K562 (cell line): ENCODE data around the gene PTPRE. TPM values are rescaled to one million over a fixed set of nuclear protein-coding genes. Genes with fewer than 3 reads are reported as not detected.

Source experiments
- ATAC-seq: fragments of 200-7000 bp; cut with Tn5 transposase; 3 replicates; pipeline ENCODE4 v1.9.1; 2020; ENCODE audit warnings: moderate library complexity
- BruUV-seq: library from RNA; stranded (reverse); fragments of 400-500 nt; replicated peaks from 2 replicates; lab custom pipeline; 2021; lab: Mats Ljungman, UMichigan
- CTCF ChIA-PET: fragments of 300-600 bp; formaldehyde crosslinking; extraction: SDS; loops from one replicate; lab custom pipeline; 2021; ENCODE audit warnings: low intra/inter-chr PET ratio; lab: Yijun Ruan, JAX
- POLR2A ChIA-PET: fragments of 300-600, 350-650 bp; sonication (Branson Sonifier 250); formaldehyde crosslinking; extraction: SDS; loops from one replicate; lab custom pipeline; 2021; ENCODE audit warnings: antibody characterized with exemption, inconsistent platforms; lab: Yijun Ruan, JAX
- DNase-seq, 4 experiments: peaks; one replicate each; pipeline versions ENCODE4 v3.0.0 to v3.0.0-alpha.2; 2011 to 2018; ENCODE audit warnings: low spot score in 3 of 4, mixed read lengths in 3 of 4; ENCODE audit errors: extremely low read depth in 1 of 4
- FAIRE-seq: peaks from 2 replicates; lab custom pipeline; 2011; peaks lifted over from hg19 to GRCh38; lab: Jason Lieb, UNC
- H2AFZ ChIP-seq: 2 replicates; pipeline ENCODE4 v1.6.0; 2011; ENCODE audit warnings: low read depth, low read length, control low read depth, inconsistent platforms
- H3K27ac ChIP-seq: fragments of 200-600 bp; 3 replicates; pipeline ENCODE4 v1.8.0; 2011; ENCODE audit warnings: low read depth, mild to moderate bottlenecking, control low read depth, inconsistent platforms, low read length, moderate library complexity, mixed read lengths; ENCODE audit errors: extremely low read depth
- H3K27me3 ChIP-seq, 2 experiments: fragments of 300-600 bp in 1 of 2; 2 replicates in 1 of 2; 3 replicates in 1 of 2; pipeline versions ENCODE4 v1.6.0 to v1.8.0; 2011; ENCODE audit warnings: inconsistent platforms in 2 of 2, low read length in 2 of 2, mild to moderate bottlenecking in 1 of 2, mixed read lengths in 1 of 2, moderate library complexity in 1 of 2; ENCODE audit not compliant: control insufficient read depth in 2 of 2, insufficient read depth in 2 of 2
- H3K36me3 ChIP-seq: fragments of 300-600 bp; 3 replicates; pipeline ENCODE4 v1.8.0; 2011; ENCODE audit warnings: mild to moderate bottlenecking, low read length, inconsistent platforms; ENCODE audit not compliant: control insufficient read depth, insufficient read depth
- H3K4me1 ChIP-seq, 2 experiments: fragments of 200-600 bp in 1 of 2; replicated peaks in 1 of 2; 2 replicates in 1 of 2; 3 replicates in 1 of 2; pipeline versions ENCODE4 v1.5.1 to v1.8.0; 2011; ENCODE audit warnings: inconsistent platforms in 2 of 2, low read length in 2 of 2, mild to moderate bottlenecking in 1 of 2, mixed read lengths in 1 of 2, moderate library complexity in 1 of 2; ENCODE audit not compliant: control insufficient read depth in 2 of 2, insufficient read depth in 2 of 2
- H3K4me2 ChIP-seq: 2 replicates; pipeline ENCODE4 v1.6.1; 2011; ENCODE audit warnings: low read length, control low read depth, inconsistent platforms, mixed read lengths; ENCODE audit not compliant: insufficient read depth
- H3K4me3 ChIP-seq: fragments of 200-600 bp; sonication (generic), shearing (Covaris generic); 2 replicates; pipeline ENCODE4 v1.5.1; 2016; ENCODE audit warnings: control low read depth, inconsistent platforms
- H3K79me2 ChIP-seq: fragments of 200-600 bp; 3 replicates; pipeline ENCODE4 v1.8.0; 2011; ENCODE audit warnings: low read length, inconsistent platforms; ENCODE audit not compliant: control insufficient read depth, insufficient read depth
- H3K9ac ChIP-seq, 2 experiments: 2 replicates each; pipeline versions ENCODE4 v1.6.0 to v1.6.1; 2011; ENCODE audit warnings: low read depth in 2 of 2, low read length in 2 of 2, control low read depth in 1 of 2, inconsistent platforms in 1 of 2, mild to moderate bottlenecking in 1 of 2, mixed read lengths in 1 of 2; ENCODE audit not compliant: insufficient read depth in 1 of 2
- H3K9me1 ChIP-seq: one replicate; pipeline ENCODE4 v1.6.0; 2011; ENCODE audit warnings: inconsistent platforms, mild to moderate bottlenecking, low read length, moderate library complexity; ENCODE audit not compliant: control insufficient read depth, insufficient read depth
- H3K9me3 ChIP-seq: replicated peaks from 2 replicates; pipeline ENCODE4 v1.5.1; 2011; ENCODE audit warnings: low read depth, low read length, inconsistent platforms; ENCODE audit not compliant: control insufficient read depth, insufficient read depth
- H4K20me1 ChIP-seq: replicated peaks from 2 replicates; pipeline ENCODE4 v1.6.1; 2011; ENCODE audit warnings: low read length, inconsistent platforms, mixed read lengths; ENCODE audit not compliant: control insufficient read depth, insufficient read depth
- CHD4 ChIP-seq: fragments of 200-600 bp; sonication (generic); IDR thresholded peaks from 3 replicates; pipeline ENCODE4 v1.6.1; 2012; ENCODE audit warnings: low read depth, mild to moderate bottlenecking, mixed read lengths, low read length, inconsistent platforms; ENCODE audit not compliant: insufficient read depth, insufficient replicate concordance, poor library complexity, severe bottlenecking
- EHMT2 ChIP-seq: fragments of 450-650 bp; IDR thresholded peaks from 2 replicates; pipeline ENCODE4 v1.6.1; 2018; ENCODE audit warnings: antibody characterized with exemption
- GTF2F1 ChIP-seq: IDR thresholded peaks from 2 replicates; pipeline ENCODE4 v1.6.1; 2011; ENCODE audit warnings: low read depth, low read length, improper control_type of control experiment
- ZNF316 ChIP-seq: fragments of 450-650 bp; IDR thresholded peaks from 2 replicates; pipeline ENCODE4 v1.6.1; 2016
- ZNF609 ChIP-seq: sonication (generic); formaldehyde crosslinking; IDR thresholded peaks from 2 replicates; pipeline ENCODE4 v1.8.1; 2023; ENCODE audit warnings: missing genetic modification reagents, mild to moderate bottlenecking, borderline replicate concordance
- ZNF696 ChIP-seq: fragments of 250-450 bp; sonication (Bioruptor Pico); conservative IDR thresholded peaks from 2 replicates; pipeline ENCODE4 v1.4.0; 2020; ENCODE audit warnings: mild to moderate bottlenecking, moderate library complexity
- WGBS: fragments of 100-300 bp; shearing (Covaris generic); methylation state at CpG from one replicate; pipeline ENCODE4 v1.1.6; 2016; ENCODE audit warnings: low coverage, mixed read lengths; ENCODE audit not compliant: insufficient coverage; ENCODE audit errors: missing lambda C conversion rate; 5-methylcytosine and 5-hydroxymethylcytosine counted together
- in situ Hi-C: fragments of 300-500 bp; cut with MboI; formaldehyde crosslinking; loops from 4 replicates; pipeline ENCODE4 v1.15.0; 2018; ENCODE audit warnings: inconsistent platforms, mixed read lengths
- intact Hi-C: fragments of 100-400 bp; cut with micrococcal nuclease; formaldehyde crosslinking; loops from 2 replicates; pipeline ENCODE4 v1.14.2; 2022
- polyA plus RNA-seq, 8 experiments: library from polyadenylated mRNA; depleted of rRNA in 4 of 8; stranded (reverse) in 5 of 8; unstranded in 3 of 8; fragments of >200 nt; fragmentation: Nextera tagmentation in 2 of 8; fragmentation: Illumina TruSeq in 1 of 8; extraction: Ambion mirVana in 2 of 8; extraction: Trizol in 1 of 8; gene quantifications; 2 replicates each; pipeline versions ENCODE4 v1.2.1 to v1.2.3, GENCODE V29; 2011 to 2014; ENCODE audit warnings: inconsistent platforms in 1 of 8, missing spikeins in 1 of 8
- total RNA-seq, 7 experiments: library from RNA; depleted of rRNA in 6 of 7; stranded (reverse); fragments of >200 nt in 6 of 7; fragmentation: Illumina TruSeq in 2 of 7; extraction: Trizol in 2 of 7; gene quantifications; 2 replicates each; pipeline versions ENCODE4 v1.2.1 to v1.2.3, GENCODE V29; 2011 to 2021; ENCODE audit warnings: low replicate concordance in 1 of 7
- TF ChIP-seq, protein P1 (sequence below): sonication (generic); formaldehyde crosslinking; IDR thresholded peaks from 2 replicates; pipeline ENCODE4 v1.8.0; 2022; ENCODE audit warnings: mild to moderate bottlenecking, low read depth, missing genetic modification reagents
- TF ChIP-seq, protein P2 (sequence below): IDR thresholded peaks from 2 replicates; pipeline ENCODE4 v1.6.1; 2014; ENCODE audit warnings: antibody characterized with exemption
- TF ChIP-seq, protein P3 (sequence below): sonication (generic); formaldehyde crosslinking; IDR thresholded peaks from 2 replicates; pipeline ENCODE4 v1.8.0; 2022; ENCODE audit warnings: mild to moderate bottlenecking, missing genetic modification reagents, borderline replicate concordance

The PTPRE gene
- total and polyA plus RNA-seq, 9 of the 15 experiments (the other 6 are each of a cell fraction or from before 2014, with no cell fraction given), result 0.01 to 0.13 (median 0.04) TPM; not detected in 4

GRCh38 chr10:127932521-127933270 lies 25.8 kb downstream of the PTPRE start (continued):
- TF ChIP-seq ZNF316 (no peak), GTF2F1 (no peak), ZNF696 (CRISPR knock-in tag) (no peak), CHD4 (no peak), EHMT2 (no peak)
- TF ChIP-seq, protein P1, sequence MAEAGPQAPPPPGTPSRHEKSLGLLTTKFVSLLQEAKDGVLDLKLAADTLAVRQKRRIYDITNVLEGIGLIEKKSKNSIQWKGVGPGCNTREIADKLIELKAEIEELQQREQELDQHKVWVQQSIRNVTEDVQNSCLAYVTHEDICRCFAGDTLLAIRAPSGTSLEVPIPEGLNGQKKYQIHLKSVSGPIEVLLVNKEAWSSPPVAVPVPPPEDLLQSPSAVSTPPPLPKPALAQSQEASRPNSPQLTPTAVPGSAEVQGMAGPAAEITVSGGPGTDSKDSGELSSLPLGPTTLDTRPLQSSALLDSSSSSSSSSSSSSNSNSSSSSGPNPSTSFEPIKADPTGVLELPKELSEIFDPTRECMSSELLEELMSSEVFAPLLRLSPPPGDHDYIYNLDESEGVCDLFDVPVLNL (CRISPR knock-in tag), result no peak
- TF ChIP-seq, protein P2, sequence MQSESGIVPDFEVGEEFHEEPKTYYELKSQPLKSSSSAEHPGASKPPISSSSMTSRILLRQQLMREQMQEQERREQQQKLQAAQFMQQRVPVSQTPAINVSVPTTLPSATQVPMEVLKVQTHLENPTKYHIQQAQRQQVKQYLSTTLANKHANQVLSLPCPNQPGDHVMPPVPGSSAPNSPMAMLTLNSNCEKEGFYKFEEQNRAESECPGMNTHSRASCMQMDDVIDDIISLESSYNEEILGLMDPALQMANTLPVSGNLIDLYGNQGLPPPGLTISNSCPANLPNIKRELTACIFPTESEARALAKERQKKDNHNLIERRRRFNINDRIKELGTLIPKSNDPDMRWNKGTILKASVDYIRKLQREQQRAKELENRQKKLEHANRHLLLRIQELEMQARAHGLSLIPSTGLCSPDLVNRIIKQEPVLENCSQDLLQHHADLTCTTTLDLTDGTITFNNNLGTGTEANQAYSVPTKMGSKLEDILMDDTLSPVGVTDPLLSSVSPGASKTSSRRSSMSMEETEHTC, result no peak

DNA sequence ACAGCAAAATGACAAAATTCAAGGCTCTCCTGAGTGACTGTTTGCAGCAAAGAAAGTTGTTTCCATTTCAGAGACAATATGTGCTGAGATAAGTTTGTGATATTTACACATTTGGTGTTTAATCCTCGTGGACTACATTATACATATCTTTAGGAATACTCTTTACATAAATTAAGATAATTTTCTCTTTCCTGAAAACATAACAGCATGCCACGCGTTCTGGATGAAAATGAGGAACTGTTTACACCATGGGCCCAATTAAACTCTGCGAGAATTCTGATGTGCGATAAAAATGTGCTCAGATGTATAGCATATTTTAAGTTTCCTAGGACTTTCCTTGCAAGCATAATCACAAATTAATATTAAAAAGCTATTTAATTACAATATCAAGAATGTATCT lies 26.4 kb downstream of the PTPRE start:
- H3K79me2 ChIP-seq, result no peaks in the 10 kb centered on the region
- no peaks in the 10 kb centered on the region for H3K9me1 ChIP-seq
- no peak overlapping the region for H3K4me2 ChIP-seq
- FAIRE-seq (no peak), DNase-seq (no peak), ATAC-seq (no peak)
- no peaks in the 10 kb centered on the region for H3K9me3 ChIP-seq
- no peak overlapping the region for H3K27ac ChIP-seq
- H3K27me3 ChIP-seq, result peaks cover 0 to 17% of the 10 kb centered on the region in 2 experiments; a peak in 2 of 5 replicates
- ChIA-PET CTCF (no interaction called here), POLR2A (no interaction called here)
- H3K4me3 ChIP-seq, result no peak overlapping the region
- BruUV-seq, result no TSS peak
- H3K4me1 ChIP-seq, result no peaks in the 10 kb centered on the region
- WGBS, result 0% methylated on average over 5 of the region's 5 CpGs
- no peak overlapping the region for H3K9ac ChIP-seq
- H3K36me3 ChIP-seq, result no peaks in the 10 kb centered on the region
- no peaks in the 10 kb centered on the region for H4K20me1 ChIP-seq
- intact Hi-C loops, result no loop called here
- H2AFZ ChIP-seq, result no peak overlapping the region
- in situ Hi-C loops, result no loop called here
- TF ChIP-seq, protein P3, sequence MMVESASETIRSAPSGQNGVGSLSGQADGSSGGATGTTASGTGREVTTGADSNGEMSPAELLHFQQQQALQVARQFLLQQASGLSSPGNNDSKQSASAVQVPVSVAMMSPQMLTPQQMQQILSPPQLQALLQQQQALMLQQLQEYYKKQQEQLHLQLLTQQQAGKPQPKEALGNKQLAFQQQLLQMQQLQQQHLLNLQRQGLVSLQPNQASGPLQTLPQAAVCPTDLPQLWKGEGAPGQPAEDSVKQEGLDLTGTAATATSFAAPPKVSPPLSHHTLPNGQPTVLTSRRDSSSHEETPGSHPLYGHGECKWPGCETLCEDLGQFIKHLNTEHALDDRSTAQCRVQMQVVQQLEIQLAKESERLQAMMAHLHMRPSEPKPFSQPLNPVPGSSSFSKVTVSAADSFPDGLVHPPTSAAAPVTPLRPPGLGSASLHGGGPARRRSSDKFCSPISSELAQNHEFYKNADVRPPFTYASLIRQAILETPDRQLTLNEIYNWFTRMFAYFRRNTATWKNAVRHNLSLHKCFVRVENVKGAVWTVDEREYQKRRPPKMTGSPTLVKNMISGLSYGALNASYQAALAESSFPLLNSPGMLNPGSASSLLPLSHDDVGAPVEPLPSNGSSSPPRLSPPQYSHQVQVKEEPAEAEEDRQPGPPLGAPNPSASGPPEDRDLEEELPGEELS (CRISPR knock-in tag), result no peak
- TF ChIP-seq ZNF609 (CRISPR knock-in tag), result no peak
